GM19463 (cell line): ENCODE results near the gene CCSER2.

Experiments
- ATAC-seq: cut with Tn5 transposase; IDR thresholded peaks from one replicate; pipeline ENCODE4 v1.9.1; 2021; ENCODE audit warnings: mild to moderate bottlenecking, moderate library complexity; ENCODE audit not compliant: unreplicated experiment

The CCSER2 gene

GRCh38 chr10:84542522-84543490 is 214.4 kb downstream of the CCSER2 start:
- no peak for ATAC-seq

- ATAC-seq = no peak
Measured at GRCh38 chr10:84543948-84544347, 215.6 kb downstream of the CCSER2 start.

GRCh38 chr10:84545651-84546050 is 217.3 kb downstream of the CCSER2 start:
- no peak for ATAC-seq

GRCh38 chr10:84546609-84547008 is 218.2 kb downstream of the CCSER2 start:
- ATAC-seq = no peak

DNA sequence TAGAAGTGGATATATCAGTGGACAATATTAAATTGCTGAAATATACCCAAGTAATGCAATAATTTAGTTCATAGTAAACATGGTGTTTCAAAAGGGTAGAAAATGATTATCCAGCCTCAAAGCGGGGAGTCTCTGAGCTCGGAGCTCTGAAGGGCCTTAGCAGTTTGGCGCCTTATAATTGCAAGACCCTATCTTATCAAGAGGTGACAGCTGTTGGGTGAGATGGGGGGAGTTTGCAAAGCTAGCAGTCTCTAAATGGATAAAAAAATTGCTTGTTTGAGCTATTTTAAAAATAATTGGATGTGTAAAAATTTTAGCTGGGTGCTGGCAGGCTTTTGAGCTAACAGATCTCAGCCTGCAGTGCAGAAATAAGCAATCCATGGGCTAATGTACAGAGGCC is 219.2 kb downstream of the CCSER2 start:
- no peak for ATAC-seq

DNA sequence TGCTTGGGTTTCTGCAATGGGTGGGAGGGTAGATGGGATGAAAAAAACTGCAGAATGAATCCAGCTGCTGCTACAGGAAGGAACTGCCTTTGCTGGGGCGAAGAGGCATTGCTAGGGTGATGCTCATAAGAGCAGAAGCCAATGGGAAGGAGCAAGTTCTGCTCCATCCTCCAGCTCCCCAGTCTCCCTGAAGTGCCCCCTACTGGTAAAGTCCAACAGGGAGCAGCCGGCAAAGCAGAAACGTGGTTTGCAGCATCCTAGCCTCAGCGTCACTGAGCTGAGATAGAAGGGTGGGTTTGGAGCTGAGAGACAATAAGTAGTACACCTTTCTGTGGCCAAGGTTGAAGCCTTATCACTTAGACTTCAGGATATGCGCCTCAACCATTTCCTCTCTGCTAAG is 220.5 kb downstream of the CCSER2 start:
- no peak for ATAC-seq

- ATAC-seq = no peak
Measured at GRCh38 chr10:84549368-84550165, 221.2 kb downstream of the CCSER2 start.

- no peak for ATAC-seq
Measured at GRCh38 chr10:84550756-84551436, 222.5 kb downstream of the CCSER2 start.

GRCh38 chr10:84551437-84552120 is 223.2 kb downstream of the CCSER2 start:
- peak; percentile 76 for ATAC-seq

DNA sequence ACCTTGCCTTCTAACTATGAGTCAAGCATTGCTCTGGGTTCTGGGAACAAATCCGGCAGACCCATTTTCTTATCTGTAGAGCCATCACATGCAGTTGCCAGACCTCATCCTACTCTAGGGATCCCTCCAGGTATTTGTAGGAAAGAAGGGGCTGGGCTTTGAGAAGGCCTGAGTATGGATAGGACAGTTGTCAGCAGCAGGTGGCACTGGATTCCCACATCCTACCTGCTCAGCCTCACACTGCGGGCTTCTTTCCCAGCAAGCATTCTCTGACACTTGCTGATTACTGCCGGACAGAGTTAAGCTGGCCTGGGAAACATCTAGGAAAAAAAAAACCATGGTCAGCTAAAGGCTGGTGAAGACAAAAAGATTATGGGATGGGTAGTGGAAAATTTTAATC is 224.1 kb downstream of the CCSER2 start:
- no peak for ATAC-seq

GRCh38 chr10:84562592-84562991 is 234.2 kb downstream of the CCSER2 start:
- ATAC-seq = no peak

- peak; percentile 90 for ATAC-seq
Measured at GRCh38 chr10:84563355-84563754, 235.0 kb downstream of the CCSER2 start.

DNA sequence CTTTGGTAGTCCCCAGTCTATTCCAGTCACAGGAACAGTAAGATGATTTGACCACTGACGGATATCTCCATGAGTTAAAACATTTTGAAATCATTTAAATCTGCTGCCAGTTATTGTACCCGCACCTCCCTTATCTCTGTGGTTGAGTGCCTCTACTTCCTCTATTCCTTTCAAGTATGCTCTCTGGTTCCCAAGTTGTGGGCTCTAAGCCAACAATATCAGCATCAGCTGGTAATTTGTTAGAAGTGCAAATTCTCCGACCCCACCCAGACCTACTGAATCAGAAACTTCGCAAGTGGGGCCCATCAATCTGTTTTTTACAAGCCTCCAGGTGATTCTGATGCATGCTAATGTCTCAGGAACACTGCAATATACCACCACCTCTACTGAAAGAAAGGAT is 235.5 kb downstream of the CCSER2 start:
- peak; percentile 50 for ATAC-seq

DNA sequence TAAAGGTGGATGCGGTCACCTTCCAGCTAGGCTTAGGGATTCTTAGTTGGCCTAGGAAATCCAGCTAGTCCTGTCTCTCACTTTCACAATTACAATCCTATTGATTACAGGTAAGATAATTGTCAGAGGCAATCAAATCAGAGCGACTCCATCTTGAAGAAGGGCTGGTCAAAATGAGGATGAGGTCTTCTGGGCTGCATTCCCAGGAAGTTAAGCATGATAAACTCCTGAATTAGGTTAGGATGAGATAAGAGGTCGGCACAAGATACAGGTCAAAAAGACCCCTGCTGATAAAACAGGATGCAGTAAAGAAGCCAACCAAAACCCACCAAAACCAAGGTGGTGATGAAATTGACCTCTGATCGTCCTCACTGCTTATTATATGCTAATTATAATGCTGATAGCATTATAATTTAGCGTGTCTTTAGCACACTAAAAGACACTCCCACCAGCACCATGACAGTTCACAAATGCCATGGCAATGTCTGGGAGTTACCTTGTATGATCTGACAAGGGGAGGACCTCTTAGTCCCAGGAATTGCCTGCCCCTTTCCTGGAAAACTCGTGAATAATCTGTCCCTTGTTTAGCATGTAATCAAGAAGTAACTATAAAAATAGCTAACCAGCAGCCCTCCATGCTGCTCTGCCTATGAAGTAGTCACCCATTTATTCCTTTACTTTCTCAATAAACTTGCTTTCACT is 237.6 kb downstream of the CCSER2 start:
- ATAC-seq = no peak

DNA sequence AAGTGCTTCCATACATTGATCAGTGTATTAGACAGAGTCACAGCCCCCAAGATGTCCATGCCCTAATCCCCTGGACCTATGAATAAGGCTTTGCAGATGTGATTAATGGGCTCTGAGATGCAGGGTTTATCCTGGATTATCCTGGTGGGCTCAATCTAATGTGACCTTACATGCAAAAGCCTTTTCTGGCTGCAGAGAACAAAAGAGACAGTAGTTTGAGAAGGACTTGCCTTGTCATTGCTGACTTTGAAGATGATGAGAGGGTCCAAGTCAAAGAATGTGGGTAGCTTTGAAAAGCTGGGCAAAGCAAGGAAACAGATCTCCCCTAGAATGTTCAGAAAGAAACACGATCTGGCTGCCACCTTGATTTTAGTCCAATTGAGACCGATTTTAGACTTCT is 238.7 kb downstream of the CCSER2 start:
- ATAC-seq = no peak
